ENCODE measurements around the gene RAD51B. TPM values are rescaled to one million over a fixed set of nuclear protein-coding genes. Genes with fewer than 3 reads are reported as not detected.

The RAD51B gene
- total RNA-seq, 1 experiment from 2014 or later, result 14.2 TPM

DNA sequence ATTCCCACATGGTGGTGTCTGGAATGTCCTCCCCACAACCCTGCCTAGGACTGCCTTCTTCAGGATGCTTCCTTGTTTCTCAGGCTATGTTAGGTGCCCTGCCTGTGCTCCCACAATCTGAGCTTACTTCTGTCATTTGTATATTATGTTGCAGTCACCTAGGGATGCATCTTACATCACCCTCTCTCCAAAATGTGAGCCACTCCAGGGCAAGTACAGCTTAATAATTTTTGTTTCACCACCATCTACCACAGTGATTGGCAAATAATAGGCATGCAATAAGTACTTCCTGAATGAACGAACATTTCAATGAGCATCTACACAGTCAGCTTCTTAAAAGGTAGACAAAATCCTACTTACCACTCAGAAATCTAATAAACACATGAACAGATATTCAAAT lies 40.8 kb upstream of the RAD51B start (continued):
- TF ChIP-seq, protein P1, sequence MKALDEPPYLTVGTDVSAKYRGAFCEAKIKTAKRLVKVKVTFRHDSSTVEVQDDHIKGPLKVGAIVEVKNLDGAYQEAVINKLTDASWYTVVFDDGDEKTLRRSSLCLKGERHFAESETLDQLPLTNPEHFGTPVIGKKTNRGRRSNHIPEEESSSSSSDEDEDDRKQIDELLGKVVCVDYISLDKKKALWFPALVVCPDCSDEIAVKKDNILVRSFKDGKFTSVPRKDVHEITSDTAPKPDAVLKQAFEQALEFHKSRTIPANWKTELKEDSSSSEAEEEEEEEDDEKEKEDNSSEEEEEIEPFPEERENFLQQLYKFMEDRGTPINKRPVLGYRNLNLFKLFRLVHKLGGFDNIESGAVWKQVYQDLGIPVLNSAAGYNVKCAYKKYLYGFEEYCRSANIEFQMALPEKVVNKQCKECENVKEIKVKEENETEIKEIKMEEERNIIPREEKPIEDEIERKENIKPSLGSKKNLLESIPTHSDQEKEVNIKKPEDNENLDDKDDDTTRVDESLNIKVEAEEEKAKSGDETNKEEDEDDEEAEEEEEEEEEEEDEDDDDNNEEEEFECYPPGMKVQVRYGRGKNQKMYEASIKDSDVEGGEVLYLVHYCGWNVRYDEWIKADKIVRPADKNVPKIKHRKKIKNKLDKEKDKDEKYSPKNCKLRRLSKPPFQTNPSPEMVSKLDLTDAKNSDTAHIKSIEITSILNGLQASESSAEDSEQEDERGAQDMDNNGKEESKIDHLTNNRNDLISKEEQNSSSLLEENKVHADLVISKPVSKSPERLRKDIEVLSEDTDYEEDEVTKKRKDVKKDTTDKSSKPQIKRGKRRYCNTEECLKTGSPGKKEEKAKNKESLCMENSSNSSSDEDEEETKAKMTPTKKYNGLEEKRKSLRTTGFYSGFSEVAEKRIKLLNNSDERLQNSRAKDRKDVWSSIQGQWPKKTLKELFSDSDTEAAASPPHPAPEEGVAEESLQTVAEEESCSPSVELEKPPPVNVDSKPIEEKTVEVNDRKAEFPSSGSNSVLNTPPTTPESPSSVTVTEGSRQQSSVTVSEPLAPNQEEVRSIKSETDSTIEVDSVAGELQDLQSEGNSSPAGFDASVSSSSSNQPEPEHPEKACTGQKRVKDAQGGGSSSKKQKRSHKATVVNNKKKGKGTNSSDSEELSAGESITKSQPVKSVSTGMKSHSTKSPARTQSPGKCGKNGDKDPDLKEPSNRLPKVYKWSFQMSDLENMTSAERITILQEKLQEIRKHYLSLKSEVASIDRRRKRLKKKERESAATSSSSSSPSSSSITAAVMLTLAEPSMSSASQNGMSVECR (CRISPR knock-in tag; IDR thresholded peaks at IDR 0.05; ENCODE audit: borderline replicate concordance), result no peak
- no peak for TF ChIP-seq ZNF671 (CRISPR knock-in tag; IDR thresholded peaks at IDR 0.05)
- no peak for TF ChIP-seq NFATC4 (CRISPR knock-in tag; IDR thresholded peaks at IDR 0.05)
- no peak for TF ChIP-seq SMAD4 (CRISPR knock-in tag; IDR thresholded peaks at IDR 0.05)
- TF ChIP-seq, protein P2, sequence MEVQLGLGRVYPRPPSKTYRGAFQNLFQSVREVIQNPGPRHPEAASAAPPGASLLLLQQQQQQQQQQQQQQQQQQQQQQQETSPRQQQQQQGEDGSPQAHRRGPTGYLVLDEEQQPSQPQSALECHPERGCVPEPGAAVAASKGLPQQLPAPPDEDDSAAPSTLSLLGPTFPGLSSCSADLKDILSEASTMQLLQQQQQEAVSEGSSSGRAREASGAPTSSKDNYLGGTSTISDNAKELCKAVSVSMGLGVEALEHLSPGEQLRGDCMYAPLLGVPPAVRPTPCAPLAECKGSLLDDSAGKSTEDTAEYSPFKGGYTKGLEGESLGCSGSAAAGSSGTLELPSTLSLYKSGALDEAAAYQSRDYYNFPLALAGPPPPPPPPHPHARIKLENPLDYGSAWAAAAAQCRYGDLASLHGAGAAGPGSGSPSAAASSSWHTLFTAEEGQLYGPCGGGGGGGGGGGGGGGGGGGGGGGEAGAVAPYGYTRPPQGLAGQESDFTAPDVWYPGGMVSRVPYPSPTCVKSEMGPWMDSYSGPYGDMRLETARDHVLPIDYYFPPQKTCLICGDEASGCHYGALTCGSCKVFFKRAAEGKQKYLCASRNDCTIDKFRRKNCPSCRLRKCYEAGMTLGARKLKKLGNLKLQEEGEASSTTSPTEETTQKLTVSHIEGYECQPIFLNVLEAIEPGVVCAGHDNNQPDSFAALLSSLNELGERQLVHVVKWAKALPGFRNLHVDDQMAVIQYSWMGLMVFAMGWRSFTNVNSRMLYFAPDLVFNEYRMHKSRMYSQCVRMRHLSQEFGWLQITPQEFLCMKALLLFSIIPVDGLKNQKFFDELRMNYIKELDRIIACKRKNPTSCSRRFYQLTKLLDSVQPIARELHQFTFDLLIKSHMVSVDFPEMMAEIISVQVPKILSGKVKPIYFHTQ (CRISPR knock-in tag; IDR thresholded peaks at IDR 0.05), result no peak
- TF ChIP-seq, protein P3, sequence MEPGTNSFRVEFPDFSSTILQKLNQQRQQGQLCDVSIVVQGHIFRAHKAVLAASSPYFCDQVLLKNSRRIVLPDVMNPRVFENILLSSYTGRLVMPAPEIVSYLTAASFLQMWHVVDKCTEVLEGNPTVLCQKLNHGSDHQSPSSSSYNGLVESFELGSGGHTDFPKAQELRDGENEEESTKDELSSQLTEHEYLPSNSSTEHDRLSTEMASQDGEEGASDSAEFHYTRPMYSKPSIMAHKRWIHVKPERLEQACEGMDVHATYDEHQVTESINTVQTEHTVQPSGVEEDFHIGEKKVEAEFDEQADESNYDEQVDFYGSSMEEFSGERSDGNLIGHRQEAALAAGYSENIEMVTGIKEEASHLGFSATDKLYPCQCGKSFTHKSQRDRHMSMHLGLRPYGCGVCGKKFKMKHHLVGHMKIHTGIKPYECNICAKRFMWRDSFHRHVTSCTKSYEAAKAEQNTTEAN (CRISPR knock-in tag; IDR thresholded peaks at IDR 0.05), result no peak
- no peak for TF ChIP-seq NR2C2 (CRISPR knock-in tag; IDR thresholded peaks at IDR 0.05)
- TF ChIP-seq GRHL2 (CRISPR knock-in tag; IDR thresholded peaks at IDR 0.05; ENCODE audit: insufficient replicate concordance, severe bottlenecking), result no peak
- TF ChIP-seq ATF1 (CRISPR knock-in tag; IDR thresholded peaks at IDR 0.05), result no peak

DNA sequence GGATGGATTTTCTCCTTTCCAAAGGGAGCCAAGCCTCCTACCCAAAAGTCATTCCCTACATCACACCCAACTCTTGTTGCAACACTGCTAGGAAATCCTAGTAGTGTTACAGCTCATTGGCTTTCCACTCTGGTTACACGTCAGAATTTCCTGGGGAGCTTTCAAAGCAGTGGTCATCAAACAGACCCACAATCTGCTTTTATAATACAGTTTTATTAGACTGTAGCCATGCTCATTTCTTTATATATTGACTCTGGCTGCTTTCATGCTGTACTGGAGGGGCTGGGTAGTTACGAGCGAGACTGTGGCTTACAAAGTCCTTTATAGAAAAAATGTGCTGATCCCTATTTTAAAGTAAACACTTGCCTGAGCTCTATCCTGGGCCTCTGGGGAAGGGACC lies 37.5 kb upstream of the RAD51B start:
- H3K4me3 Mint-ChIP-seq, result no peak overlapping the region
- TF ChIP-seq MXD4 (CRISPR knock-in tag; IDR thresholded peaks at IDR 0.05; ENCODE audit: borderline replicate concordance) (no peak), CREM (CRISPR knock-in tag; IDR thresholded peaks at IDR 0.05) (no peak), GTF2I (CRISPR knock-in tag; conservative IDR thresholded peaks at IDR 0.05) (no peak)
- TF ChIP-seq, protein P3 (CRISPR knock-in tag; IDR thresholded peaks at IDR 0.05), result no peak
- TF ChIP-seq, protein P4, sequence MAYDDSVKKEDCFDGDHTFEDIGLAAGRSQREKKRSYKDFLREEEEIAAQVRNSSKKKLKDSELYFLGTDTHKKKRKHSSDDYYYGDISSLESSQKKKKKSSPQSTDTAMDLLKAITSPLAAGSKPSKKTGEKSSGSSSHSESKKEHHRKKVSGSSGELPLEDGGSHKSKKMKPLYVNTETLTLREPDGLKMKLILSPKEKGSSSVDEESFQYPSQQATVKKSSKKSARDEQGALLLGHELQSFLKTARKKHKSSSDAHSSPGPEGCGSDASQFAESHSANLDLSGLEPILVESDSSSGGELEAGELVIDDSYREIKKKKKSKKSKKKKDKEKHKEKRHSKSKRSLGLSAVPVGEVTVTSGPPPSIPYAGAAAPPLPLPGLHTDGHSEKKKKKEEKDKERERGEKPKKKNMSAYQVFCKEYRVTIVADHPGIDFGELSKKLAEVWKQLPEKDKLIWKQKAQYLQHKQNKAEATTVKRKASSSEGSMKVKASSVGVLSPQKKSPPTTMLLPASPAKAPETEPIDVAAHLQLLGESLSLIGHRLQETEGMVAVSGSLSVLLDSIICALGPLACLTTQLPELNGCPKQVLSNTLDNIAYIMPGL (CRISPR knock-in tag; IDR thresholded peaks at IDR 0.05), result no peak
- TF ChIP-seq, protein P5, sequence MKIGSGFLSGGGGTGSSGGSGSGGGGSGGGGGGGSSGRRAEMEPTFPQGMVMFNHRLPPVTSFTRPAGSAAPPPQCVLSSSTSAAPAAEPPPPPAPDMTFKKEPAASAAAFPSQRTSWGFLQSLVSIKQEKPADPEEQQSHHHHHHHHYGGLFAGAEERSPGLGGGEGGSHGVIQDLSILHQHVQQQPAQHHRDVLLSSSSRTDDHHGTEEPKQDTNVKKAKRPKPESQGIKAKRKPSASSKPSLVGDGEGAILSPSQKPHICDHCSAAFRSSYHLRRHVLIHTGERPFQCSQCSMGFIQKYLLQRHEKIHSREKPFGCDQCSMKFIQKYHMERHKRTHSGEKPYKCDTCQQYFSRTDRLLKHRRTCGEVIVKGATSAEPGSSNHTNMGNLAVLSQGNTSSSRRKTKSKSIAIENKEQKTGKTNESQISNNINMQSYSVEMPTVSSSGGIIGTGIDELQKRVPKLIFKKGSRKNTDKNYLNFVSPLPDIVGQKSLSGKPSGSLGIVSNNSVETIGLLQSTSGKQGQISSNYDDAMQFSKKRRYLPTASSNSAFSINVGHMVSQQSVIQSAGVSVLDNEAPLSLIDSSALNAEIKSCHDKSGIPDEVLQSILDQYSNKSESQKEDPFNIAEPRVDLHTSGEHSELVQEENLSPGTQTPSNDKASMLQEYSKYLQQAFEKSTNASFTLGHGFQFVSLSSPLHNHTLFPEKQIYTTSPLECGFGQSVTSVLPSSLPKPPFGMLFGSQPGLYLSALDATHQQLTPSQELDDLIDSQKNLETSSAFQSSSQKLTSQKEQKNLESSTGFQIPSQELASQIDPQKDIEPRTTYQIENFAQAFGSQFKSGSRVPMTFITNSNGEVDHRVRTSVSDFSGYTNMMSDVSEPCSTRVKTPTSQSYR (CRISPR knock-in tag; IDR thresholded peaks at IDR 0.05), result no peak
- TF ChIP-seq, protein P6, sequence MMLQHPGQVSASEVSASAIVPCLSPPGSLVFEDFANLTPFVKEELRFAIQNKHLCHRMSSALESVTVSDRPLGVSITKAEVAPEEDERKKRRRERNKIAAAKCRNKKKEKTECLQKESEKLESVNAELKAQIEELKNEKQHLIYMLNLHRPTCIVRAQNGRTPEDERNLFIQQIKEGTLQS (CRISPR knock-in tag; conservative IDR thresholded peaks at IDR 0.05), result no peak
- TF ChIP-seq, protein P7, sequence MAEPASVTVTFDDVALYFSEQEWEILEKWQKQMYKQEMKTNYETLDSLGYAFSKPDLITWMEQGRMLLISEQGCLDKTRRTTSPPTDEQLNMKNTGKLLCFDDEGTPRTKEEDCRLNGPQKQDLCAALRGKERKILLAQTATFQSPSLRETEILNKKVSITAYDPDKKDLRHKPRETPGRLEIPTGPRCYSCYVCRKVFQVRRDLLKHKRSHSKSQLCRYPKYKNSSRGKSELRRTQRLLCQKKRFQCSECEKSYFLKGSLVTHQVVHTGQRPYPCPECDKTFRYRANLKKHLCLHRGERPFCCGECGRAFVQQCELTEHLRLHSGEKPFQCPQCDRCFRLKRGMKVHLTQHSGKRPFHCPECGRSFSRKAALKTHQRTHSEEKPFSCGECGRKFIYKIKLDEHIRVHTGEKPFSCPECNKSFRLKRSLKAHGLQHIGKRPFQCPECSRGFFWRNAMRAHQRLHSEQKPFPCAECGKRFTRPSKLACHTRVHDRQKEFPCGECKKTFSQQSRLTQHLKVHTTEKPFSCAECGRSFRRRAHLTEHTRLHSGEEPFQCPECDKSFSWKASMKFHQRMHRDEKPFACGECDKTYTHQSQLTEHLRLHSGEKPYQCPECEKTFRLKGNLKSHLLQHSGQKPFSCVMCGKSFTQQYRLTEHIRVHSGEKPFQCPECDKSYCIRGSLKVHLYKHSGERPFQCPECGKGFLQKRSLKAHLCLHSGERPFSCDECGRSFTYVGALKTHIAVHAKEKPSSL (CRISPR knock-in tag; conservative IDR thresholded peaks at IDR 0.05), result no peak
- TF ChIP-seq, protein P8, sequence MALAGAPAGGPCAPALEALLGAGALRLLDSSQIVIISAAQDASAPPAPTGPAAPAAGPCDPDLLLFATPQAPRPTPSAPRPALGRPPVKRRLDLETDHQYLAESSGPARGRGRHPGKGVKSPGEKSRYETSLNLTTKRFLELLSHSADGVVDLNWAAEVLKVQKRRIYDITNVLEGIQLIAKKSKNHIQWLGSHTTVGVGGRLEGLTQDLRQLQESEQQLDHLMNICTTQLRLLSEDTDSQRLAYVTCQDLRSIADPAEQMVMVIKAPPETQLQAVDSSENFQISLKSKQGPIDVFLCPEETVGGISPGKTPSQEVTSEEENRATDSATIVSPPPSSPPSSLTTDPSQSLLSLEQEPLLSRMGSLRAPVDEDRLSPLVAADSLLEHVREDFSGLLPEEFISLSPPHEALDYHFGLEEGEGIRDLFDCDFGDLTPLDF (CRISPR knock-in tag; IDR thresholded peaks at IDR 0.05), result no peak

More for the DNA sequence above, 37.5 kb upstream of the RAD51B start:
- Mint-ChIP-seq H3K4me1 (no peaks in the 10 kb centered on the region), H3K36me3 (peaks cover 69% of the 10 kb centered on the region), H3K27ac (no peak overlapping the region), H3K27me3 (ENCODE audit: low read depth) (no peaks in the 10 kb centered on the region), H3K9me3 (no peaks in the 10 kb centered on the region)
- DNase-seq (ENCODE audit: low spot score) (no peak), ATAC-seq (no peak)
- CTCF ChIA-PET, result no interaction called here
- POLR2A ChIA-PET, result no interaction called here
